Measurements from ENCODE around the gene DCAF7. TPM values are rescaled to one million over a fixed set of nuclear protein-coding genes. Genes with fewer than 3 reads are reported as not detected.

Gene DCAF7, protein sequence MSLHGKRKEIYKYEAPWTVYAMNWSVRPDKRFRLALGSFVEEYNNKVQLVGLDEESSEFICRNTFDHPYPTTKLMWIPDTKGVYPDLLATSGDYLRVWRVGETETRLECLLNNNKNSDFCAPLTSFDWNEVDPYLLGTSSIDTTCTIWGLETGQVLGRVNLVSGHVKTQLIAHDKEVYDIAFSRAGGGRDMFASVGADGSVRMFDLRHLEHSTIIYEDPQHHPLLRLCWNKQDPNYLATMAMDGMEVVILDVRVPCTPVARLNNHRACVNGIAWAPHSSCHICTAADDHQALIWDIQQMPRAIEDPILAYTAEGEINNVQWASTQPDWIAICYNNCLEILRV
- total RNA-seq, result 46.0 and 50.2 TPM in 2 replicates

DNA sequence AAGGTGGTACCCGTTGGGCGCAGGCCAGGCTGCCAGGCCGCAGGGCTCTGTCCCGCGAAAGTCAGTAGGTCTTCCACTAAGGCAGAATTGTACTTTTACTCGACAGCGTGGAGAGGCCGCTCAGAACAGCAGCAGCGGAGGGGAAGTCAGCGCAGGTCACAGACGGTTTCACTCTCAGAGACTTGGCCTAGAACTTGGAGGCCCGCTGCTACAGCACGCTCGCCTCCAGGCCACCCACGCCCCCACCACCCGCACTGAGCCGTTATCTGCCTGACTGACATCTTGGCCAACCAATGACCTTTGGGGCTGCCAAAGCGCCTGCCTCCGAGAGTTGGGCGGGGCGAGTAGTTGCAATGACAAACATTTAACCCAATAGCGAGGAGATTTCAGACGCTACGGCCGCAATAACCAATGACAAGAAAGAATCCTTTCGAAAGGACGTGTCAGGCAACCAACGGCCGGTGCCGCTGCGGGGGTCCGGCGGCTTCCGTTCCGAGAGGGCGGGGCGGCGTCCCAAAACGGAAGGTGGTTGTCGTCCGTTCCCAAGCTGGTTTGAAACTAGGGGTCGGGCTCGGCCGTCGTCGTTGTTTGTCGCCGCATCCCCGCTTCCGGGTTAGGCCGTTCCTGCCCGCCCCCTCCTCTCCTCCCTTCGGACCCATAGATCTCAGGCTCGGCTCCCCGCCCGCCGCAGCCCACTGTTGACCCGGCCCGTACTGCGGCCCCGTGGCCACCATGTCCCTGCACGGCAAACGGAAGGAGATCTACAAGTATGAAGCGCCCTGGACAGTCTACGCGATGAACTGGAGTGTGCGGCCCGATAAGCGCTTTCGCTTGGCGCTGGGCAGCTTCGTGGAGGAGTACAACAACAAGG lies at the start of gene DCAF7:
Gene DCAF7 (plus strand): TSS at position 532 of the 871 bp plus-strand sequence. CDS start 201 bp downstream, at position 733.

DNA sequence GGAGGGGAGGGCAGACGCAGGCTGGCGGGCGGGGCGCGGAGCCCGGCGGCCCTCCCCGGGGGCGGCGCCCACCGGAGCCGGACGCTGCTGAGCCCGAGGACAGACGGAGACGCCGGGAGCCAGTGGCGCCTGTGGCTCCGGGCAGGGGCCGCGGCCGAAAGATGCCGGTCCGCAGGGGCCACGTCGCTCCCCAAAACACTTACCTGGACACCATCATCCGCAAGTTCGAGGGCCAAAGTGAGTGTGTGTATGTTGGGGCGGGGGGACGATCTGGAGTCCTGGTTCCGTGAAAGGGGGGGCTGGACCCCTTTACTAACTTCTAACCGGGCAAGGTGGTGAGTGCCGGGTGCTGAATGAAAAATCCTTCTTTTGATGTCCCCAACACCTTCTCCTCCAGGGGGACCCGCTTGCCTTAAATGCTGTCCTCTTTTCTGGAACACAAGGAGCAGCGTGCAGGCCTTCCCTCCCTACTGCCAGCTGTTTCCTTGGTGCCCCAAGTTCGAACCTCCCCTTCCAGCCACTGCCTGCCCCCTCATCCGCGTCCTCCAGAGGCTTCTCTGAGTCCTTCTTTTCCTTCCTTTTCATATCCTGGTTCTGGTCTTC lies 26.9 kb upstream of the DCAF7 start, which contains the start of gene KCNH6:
Gene KCNH6 (plus strand): TSS at position 106 of the 603 bp plus-strand sequence. CDS start 56 bp downstream, at position 162.

DNA sequence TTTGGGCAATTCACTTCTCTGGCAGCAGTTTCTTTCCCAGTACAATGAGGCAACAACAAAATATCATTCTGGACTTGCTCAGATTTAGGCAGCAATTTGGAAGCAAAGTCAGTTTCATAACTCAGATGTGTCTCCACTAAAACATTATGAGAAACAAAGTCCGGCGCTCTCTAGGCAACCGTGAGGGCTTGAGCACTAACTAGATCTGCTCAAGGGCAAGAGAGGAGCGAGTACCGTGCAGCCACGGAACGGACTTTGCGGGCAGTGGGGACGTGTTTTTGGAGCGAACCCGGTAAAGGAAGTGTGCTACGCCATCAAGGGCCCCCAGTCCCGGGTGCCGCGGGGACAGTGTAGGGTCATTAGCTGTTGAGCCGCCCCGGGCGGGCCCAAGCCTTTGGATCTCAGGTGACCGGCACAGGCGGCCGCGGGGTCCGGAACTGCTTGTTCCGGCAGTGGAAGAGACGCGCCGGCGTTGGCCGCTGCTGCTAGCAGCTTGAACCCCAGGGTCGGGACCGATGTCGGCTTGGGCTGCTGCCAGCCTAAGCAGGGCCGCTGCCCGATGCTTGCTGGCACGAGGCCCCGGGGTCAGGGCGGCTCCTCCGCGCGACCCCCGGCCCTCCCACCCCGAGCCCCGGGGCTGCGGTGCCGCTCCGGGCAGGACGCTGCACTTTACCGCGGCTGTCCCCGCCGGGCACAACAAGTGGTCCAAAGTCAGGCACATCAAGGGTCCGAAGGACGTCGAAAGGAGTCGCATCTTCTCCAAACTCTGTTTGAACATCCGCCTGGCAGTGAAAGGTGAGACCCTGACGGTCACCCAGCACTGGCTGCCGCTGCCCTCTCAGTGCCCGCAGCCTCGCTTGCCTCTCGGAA lies 50.5 kb downstream of the DCAF7 start, which contains the start of gene TACO1:
Gene TACO1 (plus strand): TSS at position 327 of the 870 bp plus-strand sequence. CDS start 189 bp downstream, at position 516.

DNA sequence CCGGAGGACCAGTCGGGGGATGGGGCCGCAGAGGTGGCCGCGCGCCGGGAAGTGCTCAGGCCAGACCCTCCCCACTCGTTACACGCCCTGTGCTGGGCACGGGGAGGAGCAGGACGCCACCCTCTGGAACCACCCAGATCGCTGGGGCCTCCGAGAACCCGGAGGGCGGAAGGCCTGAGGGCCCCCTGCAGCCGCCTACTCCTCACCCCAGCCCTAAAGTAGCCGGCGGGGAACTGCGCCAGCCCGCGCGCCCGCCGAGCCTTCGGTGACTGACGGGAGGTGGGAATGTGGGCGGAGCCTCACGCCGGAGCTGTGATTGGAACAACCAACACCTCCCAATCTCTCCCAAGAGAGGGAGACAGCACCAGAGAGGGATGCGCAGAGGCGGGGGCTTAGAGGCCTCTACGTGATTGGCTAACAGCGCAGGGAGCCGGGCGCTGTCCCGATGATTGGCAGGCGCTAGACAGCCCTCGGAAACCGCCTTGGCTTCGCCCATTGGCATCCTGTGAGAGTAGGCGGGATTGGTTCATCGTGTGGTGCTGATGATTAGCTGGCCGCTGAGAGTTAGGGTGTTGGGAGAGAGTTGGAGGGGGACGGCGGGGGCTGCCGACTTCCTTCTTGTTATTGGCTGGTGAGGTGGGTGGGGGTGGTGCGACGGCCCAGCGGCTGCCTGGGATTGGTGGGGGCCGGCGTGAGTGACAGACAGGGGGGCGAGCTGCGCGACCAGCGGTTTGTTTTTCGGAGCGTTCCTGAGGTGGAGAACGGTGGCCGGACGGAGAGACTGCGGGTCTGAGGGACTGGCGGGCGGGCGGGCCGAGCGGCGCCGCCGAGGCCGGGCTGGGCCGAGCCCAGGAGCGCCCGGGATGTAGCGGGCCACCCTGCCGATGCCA lies 71.7 kb downstream of the DCAF7 start, which contains the start of gene MAP3K3:
Gene MAP3K3 (plus strand): TSS at position 734 of the 890 bp plus-strand sequence. CDS start 343 bp downstream, outside the sequence.

Other genes starting within 250 kb of the DCAF7 start
- 10.6 and 12.7 TPM in 2 replicates for gene CYB561, start 104.2 kb upstream of the DCAF7 start, total RNA-seq
- gene ACE, start 73.4 kb upstream of the DCAF7 start, total RNA-seq, result 0.25 and 0.49 TPM in 2 replicates
- gene KCNH6, start 27.1 kb upstream of the DCAF7 start, total RNA-seq, result not detected in 2 replicates
- gene TACO1, start 50.4 kb downstream of the DCAF7 start, total RNA-seq, result 24.3 and 28.4 TPM in 2 replicates
- 25.4 and 25.6 TPM in 2 replicates for gene MAP3K3, start 71.9 kb downstream of the DCAF7 start, total RNA-seq
- 73.8 and 88.6 TPM in 2 replicates for gene LIMD2, start 149.6 kb downstream of the DCAF7 start, total RNA-seq
- 16.3 and 16.5 TPM in 2 replicates for gene STRADA, start 191.3 kb downstream of the DCAF7 start, total RNA-seq
- gene CCDC47, start 223.1 kb downstream of the DCAF7 start, total RNA-seq, result 22.3 and 23.8 TPM in 2 replicates
- gene DDX42, start 223.7 kb downstream of the DCAF7 start, total RNA-seq, result 30.9 and 32.4 TPM in 2 replicates

Data from mesangial cell (primary cell).